RCC 7860 (cell line): ENCODE data around the gene PMS1.
A peak's percentile ranks its signal among the peaks of the same experiment; 100 is the strongest.
"Not testable (repeated sequence)": the region's sequence is repeated elsewhere in the genome, so short reads cannot be mapped to it uniquely, and the experiment has no call there.

ENCODE experiments used
- DNase-seq: peaks from one replicate; pipeline ENCODE4 v3.0.0-alpha.2; 2015; ENCODE audit warnings: low spot score
- FAIRE-seq: peaks from 2 replicates; lab custom pipeline; 2012; peaks lifted over from hg19 to GRCh38; lab: Jason Lieb, UNC

PMS1 gene

DNA sequence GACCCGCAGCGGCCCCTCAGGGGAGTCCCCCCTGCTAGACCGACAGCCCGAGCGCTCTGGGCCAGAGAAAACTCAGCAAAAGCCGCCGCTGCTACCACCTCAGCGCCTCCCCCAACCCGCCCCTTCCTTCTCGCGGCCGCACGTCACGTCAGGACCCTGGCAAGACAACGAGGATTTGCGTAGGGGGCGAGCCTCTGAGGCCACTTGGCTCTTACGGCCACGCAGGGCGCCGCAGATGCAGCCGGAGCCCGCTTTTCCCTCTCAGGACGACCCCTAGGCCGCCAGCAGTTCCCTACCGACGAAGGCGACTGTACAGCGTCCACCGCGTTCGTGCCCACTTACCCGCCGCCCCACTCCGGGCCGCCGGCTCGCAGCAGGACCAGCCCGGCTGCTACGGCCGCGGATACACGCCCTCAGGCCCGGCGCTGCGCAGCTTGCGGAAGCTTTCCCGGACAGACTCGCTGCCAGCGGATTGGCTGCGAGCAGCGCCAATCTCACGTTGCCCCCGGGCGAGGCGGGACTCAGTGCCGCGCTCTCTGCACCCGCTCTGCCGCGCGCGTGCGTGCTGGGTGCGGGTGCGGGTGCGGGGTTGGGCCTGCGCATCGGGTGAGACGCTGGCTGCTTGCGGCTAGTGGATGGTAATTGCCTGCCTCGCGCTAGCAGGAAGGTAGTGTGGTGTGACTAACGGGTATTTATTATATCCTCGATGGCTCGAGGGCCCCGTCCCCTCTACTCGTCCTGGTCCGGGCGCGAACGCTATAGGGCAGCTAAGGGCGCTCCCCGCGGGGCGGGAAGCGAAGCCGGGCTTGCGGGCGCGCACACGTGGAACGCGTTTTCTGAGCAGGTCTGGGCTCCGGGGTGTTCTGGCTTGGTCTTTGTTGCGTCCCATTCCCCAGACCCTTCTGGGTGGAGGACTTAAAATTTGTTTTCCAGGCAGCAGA, at the start of gene PMS1, which contains the start of gene ORMDL1:
TSS of gene PMS1 (plus strand) at position 524 of the 941 bp plus-strand sequence. CDS start 7,360 bp downstream, outside the sequence.
TSS of gene ORMDL1 (minus strand) at position 413 of the 941 bp plus-strand sequence. CDS start 1,744 bp downstream, outside the sequence.
- peak; percentile 88 for DNase-seq
- FAIRE-seq, result no peak

DNA sequence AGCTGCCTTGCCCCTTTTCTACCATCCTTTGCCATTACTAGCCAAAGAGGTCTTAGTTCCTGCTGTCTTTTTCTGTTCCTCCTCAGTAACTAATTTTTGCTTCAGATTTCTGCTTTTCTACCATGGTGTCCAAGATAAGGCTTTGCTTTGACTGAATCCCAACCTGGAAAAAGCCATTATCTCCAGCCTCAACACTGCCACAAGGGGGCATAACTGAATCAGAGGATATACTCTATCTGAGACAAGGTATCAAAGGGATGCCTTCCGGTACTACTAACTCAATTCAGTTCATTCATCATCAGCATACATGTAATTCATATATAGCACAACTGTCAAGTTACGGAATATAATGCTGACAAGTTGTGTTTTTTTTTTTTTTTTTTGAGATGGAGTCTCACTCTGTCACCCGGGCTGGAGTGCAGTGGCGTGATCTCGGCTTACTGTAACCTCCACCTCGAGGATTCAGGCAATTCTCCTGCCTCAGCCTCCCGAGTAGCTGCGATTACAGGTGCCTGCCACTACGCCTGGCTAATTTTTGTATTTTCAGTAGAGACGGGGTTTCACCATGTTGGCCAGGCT, 33.1 kb upstream of the PMS1 start:
- FAIRE-seq, result peak; percentile 31

DNA sequence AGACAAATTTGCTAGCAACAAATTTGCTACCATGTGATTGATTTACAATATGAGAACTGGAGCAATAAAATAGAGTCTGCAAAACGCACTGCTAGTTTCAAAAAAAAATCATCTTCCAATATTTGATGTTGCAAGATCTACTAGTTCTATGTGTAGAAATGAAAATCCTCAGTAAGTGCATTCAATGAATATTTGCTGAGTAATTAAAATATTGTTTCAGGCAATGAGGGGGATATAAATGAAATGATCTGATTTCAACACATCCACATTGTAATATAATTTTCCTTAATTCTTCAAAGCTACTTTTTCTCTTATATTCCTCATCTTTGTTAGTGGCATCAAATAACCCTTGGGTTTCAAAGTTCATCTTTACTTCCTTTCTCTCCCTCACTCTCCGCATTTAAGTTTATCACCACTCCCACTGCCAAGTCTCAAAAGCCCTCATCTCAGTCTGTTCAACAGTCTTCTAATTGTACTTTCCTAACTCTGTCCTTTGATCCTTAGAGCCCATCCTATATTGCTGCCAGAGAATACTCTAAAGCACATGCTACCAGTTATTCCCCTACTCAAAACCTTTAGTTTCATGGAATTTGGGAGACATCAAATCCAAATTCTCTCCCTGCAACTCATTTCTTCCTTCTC, 27.8 kb upstream of the PMS1 start:
- DNase-seq (no peak), FAIRE-seq (no peak)

More for the DNA sequence above, 33.1 kb upstream of the PMS1 start:
- peak; percentile 18 for DNase-seq

DNA sequence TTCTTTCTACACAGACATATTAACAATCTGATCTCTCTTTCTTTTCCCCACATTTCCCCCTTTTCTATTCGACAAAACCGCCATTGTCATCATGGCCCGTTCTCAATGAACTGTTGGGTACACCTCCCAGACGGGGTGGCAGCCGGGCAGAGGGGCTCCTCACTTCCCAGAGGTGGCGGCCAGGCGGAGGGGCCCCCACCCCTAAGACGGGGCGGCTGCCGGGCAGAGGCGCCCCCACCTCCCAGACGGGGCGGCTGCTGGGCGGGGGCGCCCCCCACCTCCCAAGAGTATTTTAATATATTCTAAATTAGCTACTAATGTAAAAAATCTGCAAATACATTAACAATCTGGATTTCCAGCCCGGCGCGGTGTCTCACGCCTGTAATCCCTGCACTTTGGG, 24.1 kb upstream of the PMS1 start:
- FAIRE-seq, DNase-seq: not testable (repeated sequence)

DNA sequence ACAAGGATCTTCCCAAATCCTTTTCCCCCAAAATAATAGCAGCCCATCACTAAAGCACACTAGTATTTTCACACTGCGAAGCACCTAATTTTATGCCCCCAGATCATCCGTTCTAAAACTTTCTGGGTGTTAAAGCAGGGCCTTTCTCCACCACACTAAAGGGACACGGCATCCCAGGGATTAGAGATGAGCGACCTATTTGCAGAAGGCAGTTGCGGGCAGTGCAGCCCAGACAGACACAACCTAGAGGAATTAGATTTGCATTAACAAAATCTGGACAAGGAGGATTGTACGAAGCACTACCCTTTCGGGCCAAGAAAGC, 22.1 kb upstream of the PMS1 start:
- FAIRE-seq (no peak), DNase-seq (no peak)

DNA sequence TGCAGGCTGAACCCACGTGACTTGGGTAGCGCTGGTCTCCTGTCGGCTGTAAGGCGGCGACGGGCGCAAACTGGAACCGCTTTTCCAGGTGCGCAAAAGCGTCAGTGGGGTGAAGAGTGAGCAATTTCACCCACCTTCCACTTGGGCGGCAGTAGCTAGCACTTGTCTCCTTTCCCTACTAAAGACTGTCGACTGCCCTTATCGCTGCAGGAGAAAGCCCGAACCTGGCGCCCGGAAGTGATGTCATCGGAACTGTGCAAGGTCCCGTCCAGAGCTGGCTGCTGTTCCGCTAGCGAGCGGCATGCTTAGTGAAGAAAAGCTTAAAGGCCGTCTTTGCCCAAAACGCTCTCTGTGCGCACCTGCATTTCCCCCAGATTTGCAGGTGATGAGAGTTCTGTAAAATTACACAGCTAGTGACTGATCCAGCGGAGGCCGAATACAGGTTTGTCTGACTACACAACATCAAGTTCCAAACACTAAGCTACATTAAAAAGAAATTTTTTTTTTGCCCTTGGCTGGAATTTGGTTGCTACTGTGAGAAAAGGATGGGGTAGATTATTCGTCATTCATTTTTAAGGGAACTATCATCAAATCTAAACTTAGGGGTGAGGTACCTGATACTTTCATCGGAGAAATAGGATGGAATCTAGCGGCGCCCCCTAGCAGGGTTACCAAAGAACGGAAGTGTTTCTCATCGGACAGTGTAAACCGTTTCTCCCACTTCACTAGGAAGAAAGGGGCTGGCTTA, 21.5 kb upstream of the PMS1 start, which contains the start of gene OSGEPL1:
TSS of gene OSGEPL1 (minus strand) at position 242 of the 748 bp plus-strand sequence. CDS start 1,152 bp downstream, outside the sequence.
- FAIRE-seq (peak; percentile 63), DNase-seq (peak; percentile 89)

DNA sequence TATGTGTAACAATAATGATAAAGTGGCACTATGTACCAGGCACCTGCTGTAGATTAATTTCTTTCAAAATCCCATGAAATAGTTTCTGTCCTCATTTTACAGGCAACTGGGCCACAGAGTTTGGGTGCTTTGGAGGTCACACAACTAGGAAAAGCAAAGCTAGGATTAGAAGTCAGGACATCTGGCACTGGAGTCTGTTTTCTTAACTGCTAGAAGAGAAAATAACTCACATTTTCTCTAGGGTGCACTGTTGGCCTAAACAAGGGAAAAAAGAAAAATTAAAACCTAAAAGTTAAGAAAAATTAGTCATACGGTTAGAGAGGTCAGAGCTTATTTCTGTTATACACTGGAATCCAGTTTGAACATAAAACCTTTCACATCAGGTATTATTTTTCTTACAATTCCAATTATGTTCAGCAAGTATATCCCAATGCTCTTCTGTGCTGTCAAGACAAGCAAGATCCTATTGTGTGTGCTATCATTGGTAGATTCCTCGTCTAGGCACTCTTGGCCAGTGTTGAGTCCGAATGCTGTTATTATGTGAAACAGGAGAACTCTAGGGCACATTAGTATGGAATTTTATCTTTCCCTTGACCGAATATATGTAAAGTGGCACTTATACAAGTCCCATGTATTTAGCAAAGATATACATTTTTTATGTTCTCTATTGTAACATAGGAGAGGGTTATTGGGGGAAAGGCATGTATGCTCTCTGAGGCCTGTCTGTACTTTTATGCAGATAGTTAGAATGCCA, 20.2 kb upstream of the PMS1 start:
- no peak for DNase-seq
- no peak for FAIRE-seq

DNA sequence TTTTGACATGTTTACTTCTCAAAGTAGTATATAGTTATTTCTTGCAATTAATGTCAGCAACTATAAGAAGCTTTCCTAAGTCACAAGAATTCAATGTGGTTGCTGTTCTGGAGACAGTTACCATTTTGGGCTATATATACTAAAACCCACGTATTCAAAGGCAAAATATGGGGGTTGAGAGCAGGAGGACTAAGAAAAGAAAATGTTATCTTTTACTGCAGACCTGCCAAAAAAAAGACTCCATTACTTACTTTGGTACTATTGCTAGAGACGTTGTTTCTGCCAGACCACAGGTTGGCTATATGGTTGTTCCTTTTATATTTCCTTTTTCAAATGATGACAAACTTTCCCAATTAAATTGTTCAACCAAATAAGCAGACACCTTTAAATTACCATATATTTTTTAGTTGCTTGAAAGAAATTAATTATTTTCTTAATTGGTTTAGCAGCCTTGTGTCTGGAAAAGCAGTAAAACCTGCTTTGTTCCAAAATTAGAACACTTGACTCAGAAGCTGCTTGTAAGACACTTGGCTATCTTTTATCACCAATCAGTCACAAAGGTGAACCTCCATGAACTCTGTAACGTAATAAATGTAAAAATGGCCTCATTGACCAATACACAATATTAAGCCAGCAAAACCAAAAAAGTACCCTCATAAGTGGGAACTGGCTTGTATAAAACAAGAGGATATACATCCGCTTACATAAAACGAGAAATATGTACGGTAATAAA, 13.5 kb upstream of the PMS1 start:
- FAIRE-seq (no peak), DNase-seq (no peak)

DNA sequence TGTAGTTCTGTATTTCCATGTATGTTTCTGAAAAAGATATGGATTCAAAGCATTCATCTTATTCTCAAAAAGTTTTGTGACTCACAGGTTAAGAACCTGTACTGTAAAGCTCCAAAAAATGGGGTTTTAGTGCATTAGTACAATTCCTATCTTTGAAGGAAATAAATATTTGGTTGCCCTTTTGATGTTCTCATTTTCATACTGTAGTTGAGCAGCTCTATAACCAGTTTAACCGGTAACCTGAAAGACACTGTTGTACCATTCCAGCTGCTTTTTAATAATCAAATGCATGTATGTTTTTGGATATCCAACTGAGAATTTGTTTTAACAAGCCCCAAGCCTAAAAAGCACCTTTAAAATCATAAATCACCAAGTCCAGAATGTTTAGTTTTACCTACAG, 12.0 kb upstream of the PMS1 start:
- FAIRE-seq (no peak), DNase-seq (no peak)

DNA sequence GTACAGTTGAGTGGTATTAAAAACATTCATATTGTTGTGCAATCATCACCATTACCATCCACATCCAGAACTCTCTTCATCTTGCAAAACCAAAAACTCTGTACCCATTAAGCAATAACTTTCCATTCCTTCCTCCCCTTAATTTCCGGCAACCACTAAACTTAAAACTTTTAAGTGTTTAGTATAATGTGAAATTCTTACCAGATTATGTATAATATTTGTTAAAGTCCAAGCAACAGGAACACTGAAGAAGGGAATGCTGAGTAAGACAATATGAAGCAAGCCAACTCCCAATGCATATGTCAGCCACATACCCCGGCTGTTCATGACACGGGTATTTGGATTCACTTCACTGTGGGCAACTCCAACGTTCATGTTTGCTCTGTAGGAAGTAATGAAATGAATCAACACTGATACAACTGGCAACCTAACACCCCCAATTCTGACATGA, 2.0 kb upstream of the PMS1 start:
- no peak for FAIRE-seq
- DNase-seq, result no peak

DNA sequence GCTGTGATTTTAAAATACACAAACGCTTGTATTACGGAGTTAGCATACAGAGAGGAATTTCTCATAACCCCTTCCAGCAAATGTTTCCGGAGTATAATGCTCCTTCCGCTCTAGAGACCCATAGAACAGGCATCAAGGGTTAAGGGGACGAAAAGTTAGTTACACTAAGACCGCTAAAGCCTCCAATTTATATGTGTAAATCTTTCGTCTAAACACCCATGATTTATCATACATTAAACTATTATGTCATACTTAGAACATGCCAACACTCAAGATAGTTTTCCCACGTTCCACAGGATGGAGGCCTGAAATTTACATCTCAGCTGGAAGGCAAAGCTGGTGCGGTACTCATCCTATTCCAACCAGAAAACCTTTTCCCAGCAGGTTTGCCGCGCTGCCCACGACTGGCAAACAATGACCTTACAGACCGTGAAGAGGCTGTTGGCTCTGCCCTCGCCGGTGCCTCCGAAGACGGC, 761 bp upstream of the PMS1 start:
- FAIRE-seq, result peak; percentile 42
- no peak for DNase-seq

DNA sequence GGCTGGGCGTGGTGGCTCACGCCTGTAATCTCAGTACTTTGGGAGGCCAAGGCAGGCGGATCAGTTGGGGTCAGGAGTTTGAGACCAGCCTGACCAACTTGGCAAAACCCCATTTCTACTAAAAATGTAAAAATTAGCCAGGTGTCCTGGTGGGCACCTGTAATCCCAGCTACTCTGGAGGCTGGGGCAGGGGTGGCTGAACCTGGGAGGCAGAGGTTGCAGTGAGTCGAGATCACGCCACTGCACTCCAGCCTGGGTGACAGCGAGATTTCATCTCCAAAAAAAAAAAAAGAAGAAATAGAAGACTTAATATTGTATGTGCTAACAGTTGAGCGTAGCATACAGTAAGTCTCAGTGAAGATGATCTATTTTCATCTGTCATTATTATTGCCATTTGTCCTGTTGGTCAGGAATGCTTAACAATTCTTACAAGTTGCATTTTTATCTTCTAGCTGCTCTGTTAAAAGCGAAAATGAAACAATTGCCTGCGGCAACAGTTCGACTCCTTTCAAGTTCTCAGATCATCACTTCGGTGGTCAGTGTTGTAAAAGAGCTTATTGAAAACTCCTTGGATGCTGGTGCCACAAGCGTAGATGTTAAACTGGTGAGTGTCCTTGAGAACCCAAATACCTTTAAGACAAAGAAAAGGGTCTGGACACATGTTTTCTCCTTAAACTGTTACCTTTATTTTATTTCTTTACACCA, 7.2 kb downstream of the PMS1 start:
- FAIRE-seq (no peak), DNase-seq (no peak)

DNA sequence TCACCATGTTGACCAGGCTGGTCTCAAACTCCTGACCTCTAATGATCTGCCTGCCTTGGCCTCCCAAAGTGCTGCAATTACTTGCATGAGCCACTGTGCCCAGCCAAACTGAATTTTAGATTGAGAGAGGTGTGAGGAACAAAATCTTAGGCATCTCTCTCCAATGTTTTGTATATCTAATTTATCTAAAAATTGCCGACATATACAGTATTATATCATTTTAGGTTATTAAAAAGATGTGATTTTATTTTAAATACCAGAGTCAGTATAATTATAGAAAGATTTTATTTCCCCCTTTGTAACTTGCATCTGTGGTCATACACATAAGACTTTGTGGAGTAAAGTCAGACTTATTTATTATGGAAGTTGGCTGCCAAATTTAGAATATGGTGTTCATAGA, 10.1 kb downstream of the PMS1 start:
- FAIRE-seq, result no peak
- no peak for DNase-seq

DNA sequence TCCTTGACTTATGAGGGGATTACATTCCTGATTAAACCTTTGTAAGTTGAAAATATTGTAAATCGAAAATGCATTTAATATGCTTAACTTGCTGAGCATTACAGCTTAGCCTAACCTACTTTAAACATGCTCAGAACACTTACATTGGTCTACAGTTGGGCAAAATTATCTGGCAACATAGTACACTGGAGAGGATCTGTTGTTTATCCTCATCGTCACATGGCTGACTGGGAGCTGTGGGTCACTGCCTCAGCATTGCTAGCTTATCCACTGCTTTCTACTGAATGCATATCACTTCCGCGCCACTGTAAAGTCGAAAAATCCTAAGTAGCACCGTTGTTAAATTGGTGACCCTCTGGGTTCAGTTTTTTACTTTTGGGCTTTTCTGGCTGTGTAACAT, 13.7 kb downstream of the PMS1 start:
- DNase-seq (no peak), FAIRE-seq (no peak)

DNA sequence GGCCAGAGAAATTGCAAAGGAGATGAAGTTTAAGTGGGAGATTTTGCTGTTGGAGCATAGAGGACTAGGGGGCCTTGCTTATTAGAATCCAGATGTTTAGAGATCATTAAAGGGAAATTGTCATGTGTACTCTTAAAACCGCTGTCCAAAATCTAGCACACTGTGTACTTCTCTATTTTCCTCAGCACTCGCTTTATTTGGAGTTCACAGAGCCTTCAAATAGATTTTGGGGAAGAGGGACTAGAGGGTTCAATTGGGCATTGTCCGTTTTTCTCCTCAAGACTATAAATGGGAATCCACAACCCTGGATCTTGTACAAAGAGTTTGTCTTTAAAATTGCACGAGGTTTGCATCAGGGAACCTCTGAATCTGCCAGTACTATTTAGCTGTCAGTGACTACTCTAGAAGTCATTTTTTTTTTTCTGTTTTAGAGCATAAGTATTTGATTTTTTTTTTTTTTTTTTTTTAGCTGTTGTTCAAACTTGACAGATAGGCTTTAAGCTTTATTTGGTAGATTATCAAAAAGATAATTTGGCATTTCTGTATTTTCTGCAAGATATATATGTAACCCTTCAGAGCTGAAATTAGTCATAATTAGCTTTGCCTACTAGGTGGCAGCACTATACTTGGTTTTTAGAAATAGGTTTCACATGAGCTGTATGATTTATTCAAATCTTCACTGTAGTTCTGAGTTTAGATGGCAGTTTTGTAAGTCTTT, 14.2 kb downstream of the PMS1 start:
- DNase-seq (peak; percentile 46), FAIRE-seq (peak; percentile 71)

DNA sequence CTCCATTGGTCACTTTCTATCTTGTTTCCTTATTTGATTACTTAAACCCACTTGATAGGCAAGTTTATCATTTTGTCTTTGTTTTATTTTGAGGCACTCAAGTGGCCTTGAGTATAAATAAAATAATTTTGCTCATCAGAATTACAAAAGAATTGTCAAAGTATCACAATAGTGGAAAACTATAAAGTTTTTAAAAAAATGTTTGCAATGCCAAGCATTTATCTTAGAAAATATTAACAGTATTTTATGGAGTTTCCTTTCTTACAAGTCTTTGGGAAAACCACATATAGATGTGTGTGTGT, 14.7 kb downstream of the PMS1 start:
- FAIRE-seq, result no peak
- no peak for DNase-seq

DNA sequence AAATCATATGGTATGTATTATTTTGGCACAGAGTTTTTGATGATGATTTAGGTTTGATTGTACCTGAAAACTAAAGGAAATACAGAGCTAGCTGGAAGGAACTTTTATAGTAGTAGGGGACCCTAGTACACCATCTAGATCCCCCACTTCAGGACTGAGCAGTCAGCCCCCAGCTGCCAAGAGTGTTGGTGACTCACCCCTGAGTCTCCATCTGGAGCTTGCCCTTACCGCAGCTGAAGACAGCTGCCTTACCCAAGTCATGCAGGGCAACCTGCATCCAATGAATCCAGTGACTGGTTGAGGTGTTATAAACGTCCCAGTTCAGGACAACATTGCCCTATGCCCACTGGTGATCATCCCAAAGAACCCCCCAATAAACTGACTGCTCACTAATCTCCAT, 15.3 kb downstream of the PMS1 start:
- DNase-seq, result no peak
- FAIRE-seq, result no peak

DNA sequence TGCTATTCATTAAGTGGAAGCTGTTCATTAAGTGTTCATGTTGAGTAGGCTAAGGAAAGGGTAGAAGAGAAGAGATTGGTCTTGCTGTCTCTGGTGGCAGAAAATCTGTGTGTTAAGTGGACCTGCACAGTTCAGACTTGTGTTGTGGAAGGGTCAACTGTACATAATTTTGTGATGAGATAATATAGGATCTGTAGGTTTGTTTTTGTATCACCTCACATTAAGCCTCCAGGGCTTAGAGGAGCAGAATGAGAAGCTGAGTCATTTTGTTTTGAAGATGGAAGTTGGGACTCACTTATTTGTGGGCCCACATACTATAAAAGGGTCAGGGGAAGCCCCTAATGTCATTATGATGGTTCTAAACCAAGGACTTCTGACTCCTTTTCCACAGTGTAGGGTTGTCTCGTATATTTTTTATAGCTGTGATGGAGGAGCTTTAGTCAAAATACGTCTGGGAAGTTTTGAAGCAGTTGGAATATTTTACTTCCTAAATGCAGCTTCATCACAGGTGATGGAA, 18.2 kb downstream of the PMS1 start:
- DNase-seq, result no peak
- FAIRE-seq, result no peak
